HG03175 (cell line): ENCODE measurements around the gene PSMA2.
"Not testable (repeated sequence)": the region's sequence is repeated elsewhere in the genome, so short reads cannot be mapped to it uniquely, and the experiment has no call there.

Experiments
- ATAC-seq: cut with Tn5 transposase; IDR thresholded peaks from one replicate; pipeline ENCODE4 v1.9.1; 2021; ENCODE audit warnings: mild to moderate bottlenecking, moderate library complexity; ENCODE audit not compliant: unreplicated experiment

The PSMA2 gene

DNA sequence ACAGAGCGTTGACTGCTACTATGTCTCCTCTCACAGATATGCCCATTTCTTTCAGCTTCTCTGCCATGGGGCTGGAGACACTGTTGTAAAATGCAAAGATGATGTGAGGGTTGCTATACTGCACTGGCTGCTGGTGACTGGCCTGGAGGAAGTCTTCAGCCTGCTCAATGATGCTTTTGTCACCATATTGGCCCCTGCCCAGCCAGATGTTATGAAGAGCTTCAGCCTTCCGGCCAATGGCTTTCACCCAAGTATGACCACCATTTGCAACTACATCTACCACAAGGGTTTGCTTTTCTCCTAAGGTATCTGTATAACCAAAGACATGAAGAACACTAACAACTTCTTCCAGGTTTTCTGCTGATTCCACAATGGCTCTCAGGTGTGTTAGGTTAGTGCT lies 21.7 kb downstream of the PSMA2 start:
- no peak for ATAC-seq

- no peak for ATAC-seq
These were observed 24.7 kb downstream of the PSMA2 start for GRCh38 chr7:42907316-42907715.

GRCh38 chr7:42906181-42906580 lies 25.8 kb downstream of the PSMA2 start:
- no peak for ATAC-seq

- no peak for ATAC-seq
These were observed 29.6 kb downstream of the PSMA2 start for GRCh38 chr7:42902331-42902730.

DNA sequence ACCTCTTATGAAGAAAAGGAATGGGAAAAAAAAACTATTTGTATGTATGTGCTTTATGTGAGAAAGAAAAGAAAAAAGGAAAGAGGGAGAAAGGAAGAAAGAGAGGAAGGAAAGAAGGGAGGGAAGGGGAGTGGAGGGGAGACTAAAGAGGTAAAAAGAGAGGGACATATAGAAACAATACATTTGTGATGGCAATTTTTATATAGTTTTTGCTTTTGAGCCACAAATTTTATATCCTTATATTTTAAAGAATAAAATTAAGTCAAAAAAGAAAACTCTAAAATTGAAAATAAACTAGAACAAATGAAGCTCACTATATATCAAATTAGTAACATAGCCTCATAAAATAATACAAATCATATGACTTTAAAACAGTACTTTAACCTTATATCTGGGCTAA lies 31.1 kb downstream of the PSMA2 start:
- no peak for ATAC-seq

- no peak for ATAC-seq
These were observed 38.4 kb downstream of the PSMA2 start for GRCh38 chr7:42893346-42894240.

DNA sequence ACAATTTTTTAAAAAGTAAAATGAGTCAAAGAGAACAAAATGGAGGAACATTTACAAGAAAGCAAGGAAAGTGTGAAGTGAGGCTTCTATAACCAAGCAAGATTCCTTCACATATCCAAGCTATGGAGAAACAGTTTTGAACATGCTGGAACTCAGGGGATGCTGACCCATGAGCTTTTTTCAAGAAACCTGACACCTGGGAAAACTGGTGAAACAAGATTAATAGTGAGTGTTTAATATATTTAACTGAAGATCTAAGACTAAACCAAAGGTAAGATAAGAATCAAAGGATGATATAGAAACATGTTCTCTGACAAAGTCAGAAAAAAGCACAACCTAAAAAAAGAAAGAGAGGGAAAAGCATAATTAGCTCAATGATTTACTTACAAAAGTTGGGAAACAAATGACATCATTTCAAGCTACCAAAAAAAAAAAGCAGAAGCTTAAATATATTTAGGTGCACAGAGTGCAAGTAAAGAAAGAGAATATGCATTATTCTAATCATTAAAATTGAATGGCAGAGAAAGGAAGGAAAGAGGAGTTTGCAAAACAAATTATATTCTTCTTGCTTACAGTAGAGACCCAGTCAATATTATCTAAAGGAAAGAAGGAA lies 45.0 kb downstream of the PSMA2 start:
- ATAC-seq = no peak

DNA sequence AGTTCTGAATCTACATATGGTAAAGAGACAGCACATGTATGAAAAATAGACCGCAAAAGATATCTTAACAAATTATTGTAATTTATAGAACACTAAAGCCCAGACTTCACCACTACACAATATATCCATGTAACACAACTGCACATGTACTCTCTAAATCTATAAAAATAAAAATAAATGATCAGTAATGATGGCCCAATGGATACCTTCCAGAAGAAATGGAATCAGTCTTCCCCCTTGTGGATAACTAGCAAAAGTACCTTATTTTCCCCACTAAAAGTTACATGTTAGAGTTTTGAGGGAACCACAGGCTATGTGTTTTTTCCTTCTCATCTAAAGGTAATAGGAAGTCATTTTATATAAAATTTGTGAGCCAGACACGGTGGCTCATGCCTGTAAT lies 45.8 kb downstream of the PSMA2 start:
- ATAC-seq = no peak

DNA sequence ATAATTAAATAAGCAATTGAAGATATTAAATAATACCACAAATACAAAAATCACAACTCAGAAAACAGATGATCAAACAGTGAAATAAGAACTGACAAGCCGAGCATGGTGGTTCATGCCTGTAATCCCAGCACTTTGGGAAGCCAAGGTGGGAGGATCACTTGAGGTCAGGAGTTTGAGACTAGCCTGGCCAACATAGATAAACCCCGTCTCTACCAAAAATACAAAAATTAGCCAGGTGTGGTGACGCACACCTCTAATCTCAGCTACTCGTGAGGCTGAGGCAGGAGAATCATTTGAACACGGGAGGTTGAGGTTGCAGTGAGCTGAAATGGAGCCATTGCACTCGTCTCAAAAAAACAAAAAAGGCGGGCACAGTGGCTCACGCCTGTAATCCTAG lies 46.8 kb downstream of the PSMA2 start:
- ATAC-seq = not testable (repeated sequence)

- no peak for ATAC-seq
These were observed 48.0 kb downstream of the PSMA2 start for GRCh38 chr7:42883950-42884349.

- no peak for ATAC-seq
These were observed 51.6 kb downstream of the PSMA2 start for GRCh38 chr7:42880392-42880791.

DNA sequence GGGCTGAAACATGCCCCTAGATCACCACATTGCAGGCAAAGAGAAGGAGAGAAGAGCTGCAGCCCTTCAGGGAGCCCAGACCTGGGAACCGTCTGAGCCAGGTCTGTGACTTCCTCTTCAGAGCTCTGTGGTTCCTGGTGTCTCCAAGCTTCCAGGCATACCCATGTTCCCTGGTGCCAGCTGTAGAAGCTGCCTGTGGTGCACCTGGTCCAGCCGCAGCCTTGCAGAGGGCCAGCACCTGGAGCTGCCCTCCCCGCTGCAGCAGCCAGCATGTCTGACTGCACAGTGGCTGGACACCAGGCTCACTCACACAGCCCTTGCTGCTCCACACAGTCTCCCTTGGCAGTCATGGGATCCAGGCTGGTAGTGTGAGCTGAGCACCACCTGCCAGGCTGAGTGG lies 53.7 kb downstream of the PSMA2 start:
- no peak for ATAC-seq

DNA sequence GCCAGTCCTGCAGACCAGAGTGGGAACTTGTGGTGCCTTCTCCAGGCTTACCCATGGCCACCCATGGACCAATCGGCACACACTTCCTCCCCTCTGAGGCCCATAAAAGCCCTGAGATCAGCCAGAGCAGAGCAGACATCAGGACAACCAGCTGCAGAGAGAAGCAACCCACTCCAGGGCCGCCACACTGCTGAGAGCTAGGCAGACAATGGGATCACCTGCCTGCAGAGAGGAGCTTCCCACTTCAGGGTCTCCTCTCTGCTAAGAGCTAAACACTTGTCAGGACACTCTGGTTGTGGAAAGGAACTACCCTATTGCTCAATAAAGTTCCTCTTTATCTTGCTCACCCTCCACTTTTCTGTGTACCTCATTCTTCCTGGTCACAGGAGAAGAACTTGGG lies 54.1 kb downstream of the PSMA2 start:
- no peak for ATAC-seq

GRCh38 chr7:42876182-42877068 lies 55.5 kb downstream of the PSMA2 start:
- ATAC-seq = peak; percentile 93

GRCh38 chr7:42869131-42870020 lies 62.6 kb downstream of the PSMA2 start:
- peak; percentile 96 for ATAC-seq

DNA sequence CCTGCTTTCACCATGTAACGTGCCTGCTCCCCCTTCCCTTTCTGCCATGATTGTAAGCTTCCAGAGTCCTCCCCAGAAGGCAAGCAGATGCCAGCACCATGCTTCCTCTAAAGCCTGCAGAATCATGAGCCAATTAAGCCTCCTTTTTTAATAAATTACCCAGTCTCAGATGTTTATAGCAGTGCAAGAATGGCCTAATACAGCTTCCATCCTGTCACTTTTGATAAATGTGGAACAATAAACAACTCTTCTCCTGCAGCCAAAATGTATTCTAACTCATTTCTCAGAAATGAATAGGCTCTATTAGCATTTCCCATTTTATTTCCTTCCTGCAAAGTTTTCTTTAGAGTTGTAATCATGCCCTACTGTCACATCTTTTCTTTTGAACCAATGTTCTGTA lies 63.5 kb downstream of the PSMA2 start:
- ATAC-seq = no peak
